ENCODE data around the gene DDX52.
A peak's percentile ranks its signal among the peaks of the same experiment; 100 is the strongest.

Gene DDX52

GRCh38 chr17:37576281-37576680 lies 67.0 kb downstream of the DDX52 start:
- no peak for DNase-seq (ENCODE audit: low read depth, low spot score)

GRCh38 chr17:37574427-37574826 lies 68.8 kb downstream of the DDX52 start:
- no peak for DNase-seq (ENCODE audit: low read depth, low spot score)

DNA sequence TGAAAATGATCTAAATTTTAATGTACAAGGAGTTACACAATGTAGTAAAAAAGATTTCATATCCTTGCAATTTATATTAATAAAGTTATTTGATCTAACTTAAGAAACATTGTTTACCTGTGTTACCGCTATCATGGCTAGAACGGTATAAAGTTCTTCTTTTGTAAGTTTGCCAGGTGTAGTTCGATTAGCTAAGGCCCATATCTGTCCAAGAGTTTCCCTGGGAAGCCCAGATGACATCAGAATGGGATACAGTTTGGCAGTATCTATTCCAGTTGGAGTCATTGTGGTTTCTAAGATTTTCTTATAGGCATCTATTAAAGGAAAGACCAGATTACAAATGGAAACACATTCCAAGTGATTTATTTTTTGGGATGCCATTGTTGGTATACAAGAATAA lies 71.6 kb downstream of the DDX52 start:
- no peak for DNase-seq (ENCODE audit: low read depth, low spot score)

DNA sequence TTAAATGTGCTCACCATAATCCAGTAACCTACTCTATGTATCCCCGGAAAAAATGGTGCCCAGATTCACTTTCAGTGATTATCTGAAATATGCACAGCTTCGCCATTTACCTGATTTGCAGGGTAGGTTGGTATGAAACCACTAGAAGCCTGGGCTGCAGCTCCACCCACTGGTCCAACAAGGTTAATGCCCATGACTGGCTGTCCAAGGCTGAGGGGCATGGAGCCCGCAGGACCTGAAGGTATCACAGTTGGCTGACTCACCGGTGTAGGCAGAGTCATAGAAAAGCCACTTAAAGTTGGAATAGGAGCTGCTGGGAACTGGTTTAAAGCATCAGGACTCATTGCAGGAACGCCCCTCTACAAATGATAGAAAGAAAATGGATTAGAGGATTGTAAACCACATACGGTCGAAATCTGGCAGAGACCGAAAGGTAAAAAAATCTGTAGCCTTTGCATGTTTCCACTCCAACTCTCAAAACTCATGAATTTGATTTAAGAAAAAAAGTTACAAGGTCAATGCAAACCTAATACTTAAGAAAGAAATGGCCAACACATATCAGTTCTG lies 72.6 kb downstream of the DDX52 start:
- DNase-seq (ENCODE audit: low read depth, low spot score): peak; percentile 63

- no peak for DNase-seq (ENCODE audit: low read depth, low spot score)
Measured at GRCh38 chr17:37568350-37569053, 74.7 kb downstream of the DDX52 start.

DNA sequence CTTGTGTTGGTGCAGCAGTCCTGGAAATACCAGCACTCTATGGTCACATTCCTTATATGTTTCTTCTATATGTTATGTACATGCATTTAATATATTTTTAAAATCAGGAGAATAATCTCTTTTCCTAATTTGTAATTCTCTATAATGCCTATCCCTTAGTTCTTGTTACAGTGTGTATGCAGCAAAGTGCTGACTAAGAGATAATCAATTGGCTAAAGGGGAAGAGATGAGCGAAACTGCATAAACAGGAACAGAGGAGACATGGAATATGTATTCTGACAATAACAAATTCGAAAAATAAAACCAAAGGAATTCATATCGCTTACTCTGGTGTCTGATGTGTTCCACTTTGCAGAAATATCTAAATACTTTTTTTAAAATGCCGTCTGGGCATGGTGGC lies 75.7 kb downstream of the DDX52 start:
- no peak for DNase-seq (ENCODE audit: low read depth, low spot score)

- DNase-seq (ENCODE audit: low read depth, low spot score): no peak
Measured at GRCh38 chr17:37567137-37567536, 76.1 kb downstream of the DDX52 start.

DNA sequence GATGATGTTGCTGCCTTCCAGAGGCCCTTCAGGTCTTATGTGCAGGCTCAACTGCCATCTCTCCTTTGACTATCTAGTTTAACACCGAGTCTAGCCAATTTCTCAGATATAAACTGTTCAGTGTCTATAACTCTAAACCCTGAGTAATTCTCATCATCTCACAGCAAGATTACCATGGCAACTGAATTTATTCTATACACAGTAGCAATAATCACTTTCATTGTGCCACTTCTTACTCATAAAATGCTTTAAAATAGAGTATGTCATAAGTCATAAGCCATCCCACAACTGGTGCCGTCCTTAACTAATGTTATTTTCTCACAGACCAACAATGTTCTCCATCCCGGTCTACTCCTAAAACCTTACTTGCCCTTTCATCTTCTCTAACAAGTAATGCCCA lies 79.0 kb downstream of the DDX52 start:
- DNase-seq (ENCODE audit: low read depth, low spot score): no peak

GRCh38 chr17:37562016-37562745 lies 81.1 kb downstream of the DDX52 start:
- no peak for DNase-seq (ENCODE audit: low read depth, low spot score)

Measured in ELF-1 (cell line).